HG03520 (cell line): ENCODE measurements around the gene RASSF10.

Source experiments
- ATAC-seq: cut with Tn5 transposase; IDR thresholded peaks from one replicate; pipeline ENCODE4 v1.9.1; 2021; ENCODE audit warnings: mild to moderate bottlenecking, moderate library complexity; ENCODE audit not compliant: unreplicated experiment

RASSF10 gene

DNA sequence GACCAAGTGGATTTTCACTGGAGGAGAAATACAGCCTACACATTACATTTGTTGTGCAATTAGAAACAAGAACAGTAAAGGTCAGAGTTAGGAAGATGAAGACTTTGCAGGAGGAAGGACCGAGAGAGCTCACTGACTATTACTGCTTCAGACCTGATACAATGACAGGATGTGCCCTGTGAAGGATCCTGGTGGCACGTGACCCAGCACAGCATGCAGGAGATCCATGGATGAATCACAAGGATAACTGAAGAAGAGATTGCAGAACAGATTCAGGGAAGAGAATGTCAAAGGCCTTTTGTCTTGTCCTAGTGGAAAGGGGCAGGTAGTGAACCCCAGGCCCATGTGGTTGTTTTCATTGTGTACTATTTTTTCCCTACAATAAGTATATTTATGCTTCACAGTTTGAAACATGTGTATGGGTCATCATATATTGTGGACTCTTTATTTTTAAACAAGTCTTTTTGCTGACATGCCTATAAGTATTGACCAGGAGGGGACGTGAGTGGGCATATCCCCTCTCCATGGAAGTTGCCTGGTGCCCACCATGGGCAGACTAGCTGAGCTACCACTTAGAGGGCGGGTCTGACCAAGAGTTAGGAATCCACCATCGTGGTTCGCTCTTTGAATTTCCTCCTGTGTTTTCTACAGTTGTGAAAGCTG, 44.3 kb downstream of the RASSF10 start:
- ATAC-seq, result no peak

DNA sequence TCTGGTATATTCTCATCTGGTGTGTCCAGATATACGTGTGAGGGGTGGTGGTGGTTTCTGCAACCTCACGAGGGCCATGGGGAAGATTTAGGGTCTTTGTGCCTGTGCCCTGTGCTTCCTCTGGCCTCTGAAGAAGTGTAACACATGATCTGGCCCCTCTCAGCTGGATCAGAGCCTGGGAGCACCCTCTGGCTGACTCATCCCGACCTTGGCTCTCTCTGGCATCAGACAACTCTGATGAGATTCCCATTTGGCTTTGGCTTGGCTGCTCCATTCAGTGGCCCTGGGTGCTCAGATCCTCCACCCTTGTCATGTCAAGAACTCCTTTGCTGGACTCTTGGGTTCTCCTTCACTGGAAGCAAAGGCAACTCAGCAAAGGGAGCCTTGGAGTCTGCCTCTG, 45.2 kb downstream of the RASSF10 start:
- no peak for ATAC-seq

DNA sequence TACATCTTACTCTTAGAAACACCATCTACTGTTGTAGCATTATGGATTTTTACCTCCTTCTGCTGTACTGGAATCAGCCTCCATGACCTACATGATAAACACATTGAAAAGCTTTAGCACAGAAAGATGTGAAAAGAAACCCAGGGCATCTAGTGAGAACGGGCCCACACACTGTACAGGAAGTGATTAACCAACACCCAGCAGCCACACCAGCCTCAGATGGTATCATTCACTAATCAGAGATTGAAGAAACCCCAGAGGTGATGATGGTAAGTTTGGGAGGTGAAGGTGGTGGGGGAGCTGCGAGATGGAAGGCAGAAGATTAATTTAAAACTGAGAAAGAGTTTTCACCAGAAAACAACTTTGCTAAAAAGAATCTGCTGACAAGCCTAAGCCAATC, 46.1 kb downstream of the RASSF10 start:
- no peak for ATAC-seq

DNA sequence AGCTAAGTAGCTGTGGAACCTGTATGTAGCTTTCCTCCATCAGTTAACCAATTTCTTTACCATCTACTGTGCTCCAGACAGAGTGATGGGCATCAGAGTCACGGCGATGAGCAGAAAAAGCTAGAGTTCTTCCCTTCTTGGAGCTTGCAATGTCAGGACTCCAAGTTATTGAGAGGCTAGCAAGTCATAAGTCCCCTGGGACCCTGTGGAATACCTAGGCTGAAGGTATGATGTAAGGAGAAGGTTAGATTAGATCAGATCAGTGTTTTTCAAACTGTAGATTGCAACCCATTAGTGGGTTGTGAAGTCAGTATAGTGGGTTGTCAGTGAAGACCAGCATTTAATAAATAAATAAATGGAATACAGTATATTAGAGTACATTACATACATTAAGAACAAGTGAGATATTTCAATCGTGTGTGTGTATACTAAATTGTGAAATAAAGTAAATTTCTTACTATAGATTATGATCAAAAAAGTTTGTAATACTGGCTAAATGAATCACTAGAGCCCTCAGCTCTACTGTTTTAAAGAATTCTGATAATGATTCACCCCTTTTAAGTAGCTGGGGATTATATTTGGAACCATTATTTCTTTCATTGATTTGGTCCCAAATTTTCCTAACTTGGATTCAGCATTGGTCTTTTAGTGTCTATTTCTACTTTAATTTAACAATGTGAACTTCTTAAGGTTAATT, 52.3 kb downstream of the RASSF10 start:
- no peak for ATAC-seq
